GM19455 (cell line): ENCODE measurements around the gene MPDZ.

Source experiments
- ATAC-seq: cut with Tn5 transposase; IDR thresholded peaks from one replicate; pipeline ENCODE4 v1.9.1; 2021; ENCODE audit not compliant: unreplicated experiment

Gene MPDZ

DNA sequence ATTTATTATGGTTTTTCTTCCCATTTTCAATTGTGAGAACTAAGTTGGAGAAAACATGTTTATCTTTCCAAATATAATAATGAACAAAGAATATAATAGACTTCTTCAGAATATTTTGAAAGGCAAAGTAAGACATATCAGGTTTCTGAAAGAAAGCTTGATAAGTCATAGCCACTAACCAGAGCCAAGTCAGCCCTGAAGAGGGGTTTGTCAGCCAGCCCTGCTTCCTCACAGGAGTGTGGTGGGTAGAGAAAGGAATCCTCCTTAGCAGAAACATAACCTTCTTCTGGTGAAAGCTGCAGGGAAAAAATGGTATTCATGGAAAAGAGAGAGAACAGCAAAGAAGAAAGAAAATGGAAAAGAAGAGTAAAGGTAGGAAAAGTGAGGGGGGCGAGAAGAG, 93.4 kb downstream of the MPDZ start:
- no peak for ATAC-seq

DNA sequence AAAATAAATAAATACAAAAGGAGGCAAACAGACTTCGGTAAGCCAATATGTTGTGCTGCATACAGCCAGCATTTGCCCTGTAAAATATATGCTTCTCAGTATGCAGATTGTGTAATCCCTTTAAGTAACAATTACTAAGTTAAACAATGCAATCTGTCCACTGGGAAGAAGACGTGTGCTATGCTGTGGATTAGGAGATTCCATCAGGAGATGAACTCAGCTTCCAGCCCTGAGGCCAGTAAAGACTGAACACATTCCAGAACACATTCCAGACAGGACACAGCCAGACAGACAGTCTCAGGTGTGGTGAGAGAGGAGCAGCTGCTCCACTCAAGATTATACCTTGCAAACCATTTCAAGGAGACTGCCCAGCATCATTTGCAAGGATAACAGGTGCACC, 97.8 kb downstream of the MPDZ start:
- ATAC-seq, result no peak

DNA sequence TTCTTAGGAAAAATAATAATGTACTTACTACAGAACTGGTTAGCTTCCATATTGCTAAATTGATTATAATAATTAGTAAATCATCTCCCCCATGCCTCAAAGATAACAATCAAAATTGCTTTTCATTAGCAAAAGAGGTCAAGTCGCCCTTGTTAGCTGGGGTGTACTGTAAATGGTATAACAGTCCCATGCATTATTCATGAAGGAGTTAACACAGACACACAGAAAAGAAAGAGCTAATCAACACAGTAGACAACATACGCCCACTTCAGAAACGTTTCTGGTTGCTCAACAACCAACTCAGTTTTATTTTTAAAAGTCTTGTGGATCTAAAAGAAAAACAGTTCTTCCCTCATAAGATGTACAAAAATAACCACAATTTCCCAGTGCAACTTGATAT, 100.2 kb downstream of the MPDZ start:
- no peak for ATAC-seq

DNA sequence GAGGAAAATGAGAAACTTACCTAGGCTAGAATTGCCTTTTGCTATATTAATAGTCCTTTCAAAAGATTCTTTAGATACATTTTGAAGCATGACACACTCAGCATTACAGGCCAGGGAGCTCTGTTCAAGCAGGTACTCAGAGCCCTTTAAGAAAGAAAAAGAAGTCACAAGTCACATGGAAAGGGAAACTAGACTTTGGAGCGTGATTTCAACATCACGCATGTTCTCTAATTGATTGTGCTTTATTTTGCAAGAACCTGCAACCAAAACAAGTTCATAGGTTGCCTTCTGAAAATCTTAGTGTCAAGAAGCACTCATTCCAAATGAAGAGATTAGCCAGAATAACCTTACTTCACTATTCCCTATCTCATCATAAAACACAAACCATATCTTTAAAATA, 103.8 kb downstream of the MPDZ start:
- no peak for ATAC-seq

DNA sequence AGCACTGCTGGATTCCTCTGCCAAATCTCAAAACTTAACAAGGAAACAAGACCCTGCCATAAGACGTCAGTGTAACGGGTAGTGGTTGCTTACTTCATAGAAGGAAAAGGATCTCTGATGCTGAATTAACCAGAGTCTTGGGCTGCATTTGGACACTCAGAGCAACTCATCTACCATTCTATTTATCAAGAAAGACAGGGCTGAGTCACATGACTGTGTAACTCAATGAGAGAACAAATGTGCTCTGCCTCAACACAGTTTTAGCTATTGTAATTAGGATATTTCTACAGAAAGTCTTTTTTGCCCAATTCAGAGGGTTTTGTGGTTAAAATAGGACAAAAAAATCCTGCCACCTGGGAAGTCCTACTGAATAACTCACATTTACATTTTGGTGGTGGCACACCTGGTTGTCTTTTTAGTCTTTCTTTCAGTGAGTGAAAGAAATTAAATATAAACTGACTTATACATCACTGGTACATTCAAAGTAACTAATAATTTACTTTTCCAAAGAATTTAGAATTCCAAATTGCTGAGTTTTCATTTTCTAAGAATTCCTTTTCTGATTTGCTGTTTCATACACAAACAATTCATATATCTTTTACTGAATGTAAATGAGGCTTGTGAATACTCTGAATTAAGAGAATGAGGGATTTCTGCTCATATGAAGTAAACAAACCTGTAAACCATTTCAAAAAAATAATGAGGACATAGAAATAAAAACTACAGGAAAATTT, 104.4 kb downstream of the MPDZ start:
- no peak for ATAC-seq

DNA sequence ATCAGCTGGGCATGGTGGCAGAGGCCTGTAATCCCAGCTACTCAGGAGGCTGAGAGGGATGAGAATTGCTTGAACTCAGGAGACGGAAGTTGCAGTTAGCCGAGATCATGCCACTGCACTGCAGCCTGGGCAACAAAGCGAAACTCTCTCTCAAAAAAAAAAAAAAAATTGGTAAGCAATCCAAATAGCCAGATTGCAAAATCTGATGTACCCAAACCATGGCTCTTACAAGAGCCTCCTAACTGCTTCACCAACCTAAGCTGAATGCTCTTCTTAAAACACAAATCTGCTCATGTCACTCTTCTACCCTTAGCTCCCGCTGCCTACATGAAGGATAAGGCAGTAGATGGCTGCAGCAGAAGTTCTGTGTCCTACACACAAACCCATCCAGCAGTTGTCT, 105.9 kb downstream of the MPDZ start:
- no peak for ATAC-seq

DNA sequence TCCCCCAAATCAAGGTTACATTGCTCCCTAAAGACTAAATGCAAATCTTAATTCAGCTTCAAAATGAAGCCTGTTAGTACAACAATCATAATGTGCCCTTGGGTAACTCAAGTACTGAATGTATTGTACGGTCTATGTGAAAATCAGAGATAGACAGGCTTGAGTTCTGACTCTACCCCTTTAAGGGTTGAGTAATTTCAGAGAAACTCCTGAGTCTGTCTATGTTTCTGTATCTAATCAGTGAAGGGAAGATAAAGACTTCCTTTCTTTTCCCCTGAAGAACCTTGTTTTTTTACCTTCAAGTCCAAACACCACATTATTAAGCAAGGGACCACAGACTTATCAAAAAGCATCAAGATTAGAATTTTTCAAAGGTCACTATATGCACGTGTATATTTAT, 108.2 kb downstream of the MPDZ start:
- ATAC-seq, result no peak

DNA sequence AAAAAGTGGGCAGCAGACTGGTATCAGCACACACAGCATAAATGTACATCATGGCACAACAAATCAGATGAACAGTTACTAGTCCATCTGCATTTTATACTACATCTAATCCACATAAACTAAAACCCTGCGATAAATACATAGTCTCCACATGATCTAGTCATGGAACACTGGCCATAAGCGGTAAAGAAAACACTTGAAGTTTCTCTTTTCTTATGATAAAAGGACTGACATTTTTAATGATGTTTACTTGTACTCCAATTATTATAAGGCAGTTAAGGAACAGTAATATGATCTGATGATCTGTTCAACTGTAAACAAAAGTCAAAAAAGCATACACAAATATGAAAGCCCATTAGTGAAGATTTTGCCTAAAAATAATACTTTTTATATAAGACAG, 112.5 kb downstream of the MPDZ start:
- no peak for ATAC-seq

DNA sequence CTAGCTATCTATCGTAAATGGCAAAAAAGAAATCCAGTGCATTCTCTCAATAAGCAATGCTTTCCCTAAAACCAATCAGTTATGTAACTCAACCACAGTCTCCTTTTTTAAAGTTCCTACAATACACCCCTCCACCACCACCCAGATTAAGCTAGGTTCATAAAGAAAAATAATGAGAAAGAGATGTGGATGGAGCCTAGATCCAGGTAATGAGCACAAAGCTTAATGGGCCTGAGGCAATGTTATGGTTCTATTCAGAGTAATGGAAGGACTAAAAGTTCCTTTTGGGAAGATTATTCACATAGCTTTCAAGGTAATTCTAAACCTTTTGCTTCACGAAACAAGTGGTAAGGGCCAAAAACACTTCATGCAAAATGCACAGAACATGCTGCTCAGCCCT, 113.5 kb downstream of the MPDZ start:
- no peak for ATAC-seq

DNA sequence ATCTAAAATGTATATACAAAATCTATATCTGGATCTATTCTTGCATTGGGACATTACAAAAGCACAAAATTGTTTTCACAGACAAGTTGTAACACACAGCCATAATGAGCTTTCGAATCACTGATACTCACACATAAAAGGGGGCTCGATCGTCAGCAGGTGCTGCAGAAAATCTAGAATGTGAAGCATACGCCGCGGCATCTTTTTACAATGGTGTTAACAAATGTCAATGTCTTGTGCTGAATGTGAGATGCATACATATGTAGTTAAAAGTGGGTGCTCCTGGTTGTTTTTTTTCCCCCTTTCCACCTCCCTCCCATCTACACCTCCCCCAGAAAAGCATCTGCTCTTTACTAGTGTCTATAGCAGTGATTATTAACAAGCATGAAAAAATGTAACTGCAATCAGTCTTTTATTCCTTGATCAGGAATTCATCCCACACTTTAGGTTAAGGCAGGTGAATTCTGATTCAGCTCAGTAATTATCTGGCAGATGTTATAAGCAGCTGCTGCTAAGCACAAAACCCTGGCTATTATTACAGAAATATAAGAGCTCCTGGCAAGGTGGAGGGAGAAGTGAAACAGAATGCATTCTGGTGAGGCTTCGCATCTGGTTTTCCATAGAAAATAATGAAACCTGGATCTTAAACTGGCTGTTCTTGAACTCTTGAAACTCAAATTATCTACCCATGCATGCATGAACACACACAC, 114.1 kb downstream of the MPDZ start:
- no peak for ATAC-seq

DNA sequence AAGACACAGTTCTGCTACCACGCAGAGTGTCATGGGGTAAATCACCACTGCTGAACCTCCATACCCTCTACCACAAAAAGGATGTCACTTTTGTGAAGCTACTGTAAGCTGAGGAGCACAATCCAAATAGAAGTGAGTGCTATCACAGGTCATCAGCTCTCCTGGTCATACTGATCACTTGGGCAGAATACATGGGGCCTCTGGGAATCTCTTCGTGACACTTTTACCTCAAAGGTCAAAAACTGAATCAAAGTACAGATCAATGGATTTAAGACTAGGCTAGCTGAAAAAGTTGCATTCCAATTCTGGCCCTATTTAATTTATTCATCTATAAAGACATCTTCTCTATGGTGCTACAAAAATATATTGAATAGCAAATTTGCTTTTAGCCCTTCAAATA, 115.5 kb downstream of the MPDZ start:
- ATAC-seq, result no peak

DNA sequence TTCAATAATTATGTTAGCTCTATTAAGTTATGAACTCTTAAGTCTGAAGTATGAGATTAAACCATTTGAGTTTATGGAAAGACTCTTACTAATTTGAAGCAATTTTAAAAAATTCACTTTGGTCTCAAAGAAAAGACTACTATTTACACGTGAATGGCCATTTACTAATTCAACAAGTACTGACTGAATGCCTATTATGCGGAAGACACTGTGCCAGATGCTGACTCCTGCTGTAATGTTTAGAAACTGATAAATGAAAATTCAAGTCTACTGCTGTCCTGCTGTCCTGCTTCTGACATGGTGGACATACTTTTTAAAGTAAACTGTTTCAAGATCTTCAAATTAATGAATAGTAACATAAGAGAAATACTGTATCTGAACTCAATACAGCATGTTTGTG, 116.2 kb downstream of the MPDZ start:
- ATAC-seq, result no peak

DNA sequence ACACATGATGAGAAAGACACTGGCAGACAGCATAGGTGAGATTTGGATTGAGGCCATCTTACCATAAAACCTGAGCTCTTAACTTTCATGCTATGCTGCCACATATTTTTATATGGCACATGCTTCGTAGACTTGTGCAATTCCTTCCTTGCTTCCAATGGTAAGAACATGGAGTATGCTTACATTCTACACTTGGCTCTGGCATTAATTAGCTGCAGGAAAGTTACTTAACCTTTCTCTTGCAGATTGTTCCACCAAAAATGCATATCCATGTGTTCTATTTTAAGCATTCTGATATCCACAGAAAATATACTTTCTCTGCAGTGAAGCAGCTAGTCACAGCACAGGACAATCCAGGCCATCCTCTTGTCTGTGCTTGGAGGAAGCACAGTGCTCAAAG, 119.4 kb downstream of the MPDZ start:
- no peak for ATAC-seq

DNA sequence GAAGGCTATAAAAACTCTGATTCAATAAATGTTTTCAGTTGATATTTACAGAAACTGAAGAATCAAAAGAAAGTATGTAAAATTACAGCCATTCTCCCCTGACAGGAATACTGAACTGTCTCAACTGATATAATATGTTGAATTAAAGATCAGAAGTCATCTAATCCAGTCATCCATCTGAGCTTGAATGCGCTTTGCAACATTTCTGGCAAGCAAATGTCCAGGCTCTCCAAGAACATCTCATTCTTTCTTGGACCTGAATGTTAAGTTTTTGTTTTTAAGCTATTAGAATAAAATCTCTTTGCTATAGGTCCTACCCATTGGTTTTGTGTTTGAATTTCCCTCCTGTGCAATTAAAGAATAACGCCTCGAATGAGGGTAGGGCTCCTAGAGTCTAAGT, 120.5 kb downstream of the MPDZ start:
- ATAC-seq, result no peak

DNA sequence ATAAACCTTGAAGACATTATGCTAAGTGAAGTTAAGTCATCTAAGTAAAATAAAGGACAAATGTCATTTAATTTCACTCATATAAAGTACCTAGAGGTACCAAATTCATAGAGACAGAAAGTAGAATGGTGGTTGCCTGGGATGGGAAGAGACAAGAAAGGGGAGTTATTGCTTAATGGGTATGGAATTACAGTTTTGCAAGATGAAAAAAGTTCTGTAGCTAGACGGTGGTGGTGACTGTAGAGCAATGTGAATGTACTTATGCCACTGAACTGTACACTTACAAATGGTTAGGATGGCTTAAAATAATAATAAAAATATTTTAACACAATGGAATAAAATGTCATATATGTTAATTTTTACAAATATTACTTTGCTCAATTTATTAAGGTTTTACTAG, 128.0 kb downstream of the MPDZ start:
- no peak for ATAC-seq

DNA sequence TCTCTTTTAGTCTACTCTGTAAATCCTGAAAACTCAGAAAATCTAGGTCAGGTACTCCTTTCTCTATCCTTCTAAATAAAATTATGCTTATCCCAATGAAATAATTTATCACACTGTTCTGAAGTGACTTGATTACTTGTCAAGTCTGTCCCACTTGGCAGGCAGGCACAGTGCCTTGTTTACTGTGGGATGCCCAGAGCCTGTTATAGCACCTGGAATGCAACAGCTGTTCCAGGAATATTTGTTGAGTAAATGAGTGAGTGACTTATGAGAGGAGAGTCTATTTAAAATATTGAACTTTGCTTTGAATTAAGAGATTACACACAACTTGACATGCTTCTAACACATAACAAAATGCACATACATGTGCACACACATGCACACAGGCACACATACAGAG, 130.0 kb downstream of the MPDZ start:
- ATAC-seq, result no peak

DNA sequence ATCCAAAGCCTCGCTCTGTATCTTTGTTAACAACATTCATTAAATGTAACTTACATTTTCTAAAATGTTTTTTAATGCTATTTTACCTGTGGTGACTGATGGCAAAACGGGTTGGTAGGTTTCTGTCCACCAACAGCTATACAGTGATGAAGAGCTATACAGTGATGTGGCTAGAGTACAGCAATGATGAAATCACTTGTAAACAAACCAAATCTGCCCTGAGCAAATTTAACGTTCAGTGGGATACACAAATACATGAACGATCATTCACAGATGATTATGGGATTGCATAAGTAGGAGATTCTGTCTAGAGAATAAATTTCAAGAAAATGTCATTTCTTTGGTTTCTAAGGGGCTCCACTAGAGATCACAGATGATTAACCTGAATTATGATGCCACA, 132.7 kb downstream of the MPDZ start:
- no peak for ATAC-seq

DNA sequence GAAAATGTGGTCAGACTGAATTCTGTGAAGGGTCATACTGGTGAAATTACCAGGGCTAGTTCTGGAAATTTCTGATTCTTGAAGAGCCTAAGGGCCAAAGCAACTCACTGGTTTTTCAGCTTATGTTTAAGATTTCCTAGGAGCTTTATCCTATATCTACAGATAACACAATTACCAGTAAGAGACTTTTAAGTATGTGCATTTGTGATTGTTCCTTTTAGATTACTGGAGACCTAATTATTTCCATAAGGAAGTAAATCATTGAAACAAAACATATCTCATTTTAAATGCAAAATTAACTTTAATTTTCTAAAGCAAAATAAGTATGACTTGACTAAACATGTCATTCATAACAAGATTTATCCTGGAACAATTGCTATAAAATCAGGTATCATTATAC, 134.2 kb downstream of the MPDZ start:
- ATAC-seq, result no peak

DNA sequence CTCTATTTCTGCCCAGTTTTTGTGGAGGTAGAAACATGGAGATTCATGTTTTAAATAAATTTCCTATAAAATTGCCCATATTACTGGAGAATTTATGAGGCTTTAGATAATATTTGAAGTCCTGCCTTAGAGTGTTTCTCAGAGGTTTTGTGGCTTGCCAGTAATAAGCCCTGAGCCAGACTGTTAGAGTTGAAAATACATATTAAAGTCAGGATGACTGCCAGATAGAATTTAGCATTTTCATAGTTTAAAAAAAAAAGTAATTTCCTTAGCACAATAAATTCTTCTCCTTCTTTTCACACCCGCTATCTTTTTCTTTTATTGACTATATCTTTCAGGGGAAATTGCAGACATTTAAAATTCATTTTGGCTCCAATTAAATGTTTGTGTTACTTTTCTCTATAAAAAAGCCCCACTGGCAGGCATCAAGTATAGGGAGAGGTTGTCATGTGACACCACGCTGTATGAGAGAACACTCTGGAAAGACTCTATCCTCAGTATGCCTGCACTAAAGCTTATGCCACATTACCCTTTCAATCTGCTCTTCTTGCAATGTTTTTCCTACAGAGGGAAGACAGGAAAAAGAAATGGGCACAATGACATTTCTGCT, 135.2 kb downstream of the MPDZ start:
- ATAC-seq, result no peak

DNA sequence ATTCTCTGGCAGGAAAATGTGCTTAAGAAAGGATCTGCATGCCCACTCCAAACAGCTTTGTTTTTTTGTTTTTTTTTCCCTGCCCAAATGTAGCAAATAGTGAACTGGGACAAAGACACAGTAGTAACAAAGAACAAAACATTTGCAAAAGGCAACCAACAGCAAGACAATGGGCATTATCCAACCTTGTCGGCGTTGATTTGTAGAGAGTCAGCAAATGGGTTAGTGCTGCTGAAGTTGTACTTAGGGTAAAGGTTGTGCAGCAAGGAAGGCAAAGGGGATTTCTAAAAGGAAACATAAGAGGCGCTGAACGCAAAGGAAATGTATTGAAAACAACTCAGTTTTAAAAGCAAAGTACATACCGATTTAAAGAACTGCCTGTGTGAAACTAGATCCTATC, 136.2 kb downstream of the MPDZ start:
- no peak for ATAC-seq

DNA sequence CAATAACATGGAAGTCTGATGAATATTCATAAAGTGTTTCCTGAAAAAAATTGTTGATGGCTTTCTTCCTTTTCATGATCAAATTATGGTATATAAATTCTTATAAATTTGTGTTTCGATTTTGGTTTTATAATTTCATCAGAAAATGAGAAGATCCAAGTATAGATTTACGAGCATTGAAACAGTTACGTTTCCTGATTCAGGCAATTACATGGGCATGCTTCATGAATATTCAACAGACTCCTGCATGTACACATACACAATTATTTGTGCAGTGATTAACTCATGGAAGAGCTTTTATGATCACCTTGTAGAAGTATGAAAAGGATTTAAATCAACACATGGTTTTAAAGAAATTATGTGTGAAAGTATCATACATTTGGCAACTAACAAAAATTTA, 136.7 kb downstream of the MPDZ start:
- no peak for ATAC-seq

DNA sequence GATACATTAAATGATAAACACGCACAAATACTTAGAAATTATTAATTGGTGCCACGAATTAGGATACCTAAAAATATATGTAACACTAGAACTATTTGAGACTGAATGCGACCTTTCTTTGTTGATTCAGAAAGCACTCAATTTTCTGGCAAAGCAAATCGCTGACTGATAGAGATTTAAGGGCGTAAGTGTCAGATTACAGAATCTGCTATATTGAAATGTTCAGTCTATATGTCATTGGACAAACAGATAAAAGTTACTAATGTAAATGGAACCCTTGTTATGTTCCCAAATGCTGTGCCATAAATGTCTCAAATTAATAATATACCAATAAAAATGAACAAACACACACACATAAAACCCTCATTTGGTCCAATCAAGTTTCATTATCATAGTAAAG, 137.9 kb downstream of the MPDZ start:
- ATAC-seq, result no peak
